ENCODE results near the gene MAPRE2.

DNA sequence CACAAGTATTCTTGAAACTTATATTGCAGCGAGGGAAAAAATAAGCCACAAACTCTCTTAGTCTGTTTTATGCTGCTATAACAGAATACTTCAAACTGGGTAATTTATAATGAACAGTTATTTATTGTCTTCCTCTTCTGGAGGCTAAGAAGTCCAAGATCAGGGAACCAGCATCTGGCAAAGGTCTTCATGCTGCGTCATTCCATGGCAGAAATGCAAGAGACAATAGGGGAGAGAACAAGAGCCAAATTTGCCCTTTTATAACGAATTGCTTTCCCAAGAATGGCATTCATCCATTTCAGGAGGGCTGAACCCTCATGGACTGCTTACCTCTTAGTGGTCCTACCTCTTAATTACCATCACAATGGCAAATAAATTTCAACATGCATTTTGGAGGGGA lies 46.5 kb downstream of the MAPRE2 start:
- TF ChIP-seq GATA2 (IDR thresholded peaks at IDR 0.05; ENCODE audit: low read depth, low read length) (no peak), GATA3 (IDR thresholded peaks at IDR 0.05; ENCODE audit: low read depth, low read length) (no peak)
